Muscle layer of colon (tissue), 2 donors: ENCODE results near the gene GTPBP1.

Source experiments
- H3K27ac ChIP-seq: one replicate; pipeline ENCODE4 v1.7.0; 2013; ENCODE audit warnings: low read depth, mild to moderate bottlenecking, low read length, moderate library complexity
- H3K27me3 ChIP-seq, 2 donors: one replicate each; pipeline ENCODE4 v1.7.0; 2013; ENCODE audit warnings: low read length in 2 of 2, mild to moderate bottlenecking in 2 of 2; ENCODE audit not compliant: insufficient read depth in 2 of 2, control insufficient read depth in 1 of 2
- H3K36me3 ChIP-seq: one replicate; pipeline ENCODE4 v1.7.0; 2013; ENCODE audit warnings: mild to moderate bottlenecking, low read length; ENCODE audit not compliant: insufficient read depth
- H3K4me1 ChIP-seq: one replicate; pipeline ENCODE4 v1.7.0; 2013; ENCODE audit warnings: mild to moderate bottlenecking, low read length; ENCODE audit not compliant: insufficient read depth
- H3K4me3 ChIP-seq, 2 donors: one replicate each; pipeline ENCODE4 v1.7.0; 2013; ENCODE audit warnings: low read length in 2 of 2, low read depth in 1 of 2, mild to moderate bottlenecking in 1 of 2, moderate library complexity in 1 of 2
- H3K9ac ChIP-seq: one replicate; pipeline ENCODE4 v1.7.0; 2013; ENCODE audit warnings: low read length
- H3K9me3 ChIP-seq: one replicate; pipeline ENCODE4 v1.7.0; 2013; ENCODE audit warnings: mild to moderate bottlenecking, low read length
- donor health status: abdominal sarcoma.
- donor health status: Adenocarcinoma of cecum.

Gene GTPBP1

DNA sequence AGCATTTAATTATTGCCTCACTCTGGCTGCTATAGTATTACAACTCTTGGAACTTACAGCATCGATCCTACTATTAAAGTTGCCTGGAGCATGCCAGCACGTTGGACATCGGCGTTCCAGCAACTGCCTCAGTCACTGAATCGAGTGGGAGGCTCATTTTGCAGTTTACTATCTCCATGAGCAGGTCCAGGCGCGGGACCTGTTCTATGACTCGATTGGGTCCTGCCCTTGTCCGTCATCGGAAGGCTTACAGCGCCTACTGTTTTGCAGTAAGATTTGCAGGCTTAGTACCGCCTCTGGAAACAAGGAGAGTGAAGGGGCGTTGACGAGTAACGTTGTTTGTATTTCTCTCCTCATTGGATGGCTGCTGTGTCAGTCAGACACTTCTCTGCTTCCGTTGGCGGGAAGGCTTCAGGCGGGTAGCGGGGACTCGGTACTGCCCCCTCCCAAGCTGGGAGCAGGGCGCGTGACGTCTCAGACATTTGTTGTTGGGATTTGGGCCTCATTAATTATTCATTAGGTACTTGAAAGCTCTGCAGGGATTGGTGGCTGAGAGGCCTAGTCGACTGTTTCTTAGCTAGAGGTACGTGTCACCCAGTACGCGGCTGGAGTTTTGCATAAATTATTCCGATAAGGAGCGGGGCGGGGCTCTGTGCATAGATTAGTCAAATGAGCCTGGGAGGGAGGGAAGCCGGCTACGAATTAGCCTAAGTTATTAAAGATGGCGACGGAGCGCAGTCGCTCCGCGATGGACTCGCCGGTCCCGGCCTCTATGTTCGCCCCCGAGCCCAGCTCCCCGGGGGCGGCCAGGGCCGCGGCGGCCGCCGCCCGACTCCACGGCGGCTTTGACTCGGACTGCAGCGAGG, at the start of gene GTPBP1:
Gene GTPBP1, plus strand, starts transcription at position 710 of the 866 bp plus-strand sequence. Its CDS starts 12 bp downstream, at position 722.
- H3K36me3 ChIP-seq: peaks cover 10% of the 10 kb centered on the region
- peak within 1 kb of the TSS; percentile 55 for H3K9ac ChIP-seq
- peak within 1 kb of the TSS; percentile 75 to 90 for H3K4me3 ChIP-seq
- H3K27ac ChIP-seq: peak within 1 kb of the TSS; percentile 89
- no peaks in the 10 kb centered on the region for H3K27me3 ChIP-seq
- H3K4me1 ChIP-seq: peaks cover 35% of the 10 kb centered on the region
- no peaks in the 10 kb centered on the region for H3K9me3 ChIP-seq

- no peaks in the 10 kb centered on the region for H3K27me3 ChIP-seq
- H3K9ac ChIP-seq: peak within 1 kb of the TSS; percentile 60
- peak within 1 kb of the TSS; percentile 95 for H3K27ac ChIP-seq
- no peaks in the 10 kb centered on the region for H3K36me3 ChIP-seq
- H3K4me1 ChIP-seq: peaks cover 10% of the 10 kb centered on the region
- H3K9me3 ChIP-seq: no peaks in the 10 kb centered on the region
- H3K4me3 ChIP-seq: peak within 1 kb of the TSS; percentile 75 to 97
These were observed 49.3 kb upstream of the GTPBP1 start, which contains the start of the genes CBY1 and FAM227A for GRCh38 chr22:38656256-38657044. Gene CBY1, plus strand, starts transcription at chr22:38656638. Its CDS starts 11,417 bp downstream, at chr22:38668055. Gene FAM227A, minus strand, starts transcription at chr22:38656392. Its CDS starts 6,224 bp downstream, at chr22:38650168.

- H3K36me3 ChIP-seq: no peaks in the 10 kb centered on the region
- H3K27me3 ChIP-seq: no peaks in the 10 kb centered on the region
- peak overlapping the region; percentile 60 for H3K9ac ChIP-seq
- H3K27ac ChIP-seq: peak overlapping the region; percentile 95
- H3K9me3 ChIP-seq: no peaks in the 10 kb centered on the region
- H3K4me3 ChIP-seq: peak overlapping the region; percentile 75 to 97
- H3K4me1 ChIP-seq: peaks cover 10% of the 10 kb centered on the region
These were observed 48.5 kb upstream of the GTPBP1 start for GRCh38 chr22:38657045-38657909.

DNA sequence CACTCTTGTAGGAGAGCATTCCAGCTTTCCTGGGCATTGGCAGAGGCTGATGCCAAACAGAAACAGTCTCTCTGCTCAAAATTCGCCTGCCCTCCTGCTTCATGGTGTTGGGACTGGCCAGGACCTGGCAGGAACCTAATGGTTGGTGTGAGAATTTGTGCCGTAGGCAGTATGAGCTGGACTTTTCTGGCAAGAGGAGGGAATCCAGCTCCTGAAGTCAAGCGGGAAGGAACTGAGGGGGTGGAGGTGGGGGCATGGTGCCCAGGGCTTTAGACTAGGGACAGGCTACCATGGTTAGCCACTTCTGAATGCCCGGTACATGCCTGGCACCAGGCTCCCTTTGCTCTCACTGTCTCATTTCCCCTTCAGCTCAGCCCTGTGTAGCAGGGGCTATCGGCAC, 30.9 kb upstream of the GTPBP1 start:
- Histone ChIP-seq H3K4me3 (no peak overlapping the region), H3K27ac (no peak overlapping the region), H3K27me3 (no peaks in the 10 kb centered on the region), H3K9ac (no peak overlapping the region), H3K4me1 (no peaks in the 10 kb centered on the region), H3K9me3 (no peaks in the 10 kb centered on the region), H3K36me3 (peaks cover 23% of the 10 kb centered on the region)

GRCh38 chr22:38675833-38676232, 29.9 kb upstream of the GTPBP1 start:
- H3K27me3 ChIP-seq: no peaks in the 10 kb centered on the region
- H3K4me1 ChIP-seq: no peaks in the 10 kb centered on the region
- H3K4me3 ChIP-seq: no peak overlapping the region
- no peaks in the 10 kb centered on the region for H3K9me3 ChIP-seq
- H3K36me3 ChIP-seq: peaks cover 19% of the 10 kb centered on the region
- no peak overlapping the region for H3K9ac ChIP-seq
- H3K27ac ChIP-seq: no peak overlapping the region

- Histone ChIP-seq H3K27ac (peak within 1 kb of the TSS; percentile 84), H3K27me3 (no peaks in the 10 kb centered on the region), H3K36me3 (peaks cover 35% of the 10 kb centered on the region), H3K9me3 (no peaks in the 10 kb centered on the region), H3K9ac (peak within 1 kb of the TSS; percentile 75), H3K4me3 (peak within 1 kb of the TSS; percentile 76 to 95), H3K4me1 (peaks cover 11% of the 10 kb centered on the region)
These were observed 24.0 kb upstream of the GTPBP1 start, which contains the start of gene TOMM22 for GRCh38 chr22:38681582-38682335. Gene TOMM22, plus strand, starts transcription at chr22:38681957. Its CDS starts 22 bp downstream, at chr22:38681979.

DNA sequence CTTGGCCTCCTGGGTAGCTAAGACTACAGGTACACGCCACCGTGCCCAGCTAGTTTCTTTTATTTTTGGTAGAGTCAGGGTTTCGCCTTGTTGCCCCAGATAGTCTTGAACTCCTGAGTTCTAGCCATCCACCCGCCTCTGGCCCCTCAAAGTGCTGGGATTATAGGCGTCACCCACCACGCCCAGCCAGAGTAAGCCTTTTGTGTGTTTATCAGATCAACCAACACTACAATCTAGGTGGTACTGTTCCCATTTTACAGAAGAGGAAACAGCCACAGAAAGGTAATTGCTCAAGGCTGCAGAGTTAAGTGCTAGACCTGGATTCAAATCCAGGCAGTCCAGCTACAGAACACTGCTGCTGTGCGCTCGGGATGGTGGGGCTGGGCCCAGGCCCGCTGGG, 20.8 kb upstream of the GTPBP1 start:
- H3K27ac ChIP-seq: no peak overlapping the region
- no peaks in the 10 kb centered on the region for H3K27me3 ChIP-seq
- no peak overlapping the region for H3K9ac ChIP-seq
- H3K36me3 ChIP-seq: peaks cover 59% of the 10 kb centered on the region
- no peaks in the 10 kb centered on the region for H3K9me3 ChIP-seq
- H3K4me1 ChIP-seq: peaks cover 11% of the 10 kb centered on the region
- H3K4me3 ChIP-seq: no peak overlapping the region

DNA sequence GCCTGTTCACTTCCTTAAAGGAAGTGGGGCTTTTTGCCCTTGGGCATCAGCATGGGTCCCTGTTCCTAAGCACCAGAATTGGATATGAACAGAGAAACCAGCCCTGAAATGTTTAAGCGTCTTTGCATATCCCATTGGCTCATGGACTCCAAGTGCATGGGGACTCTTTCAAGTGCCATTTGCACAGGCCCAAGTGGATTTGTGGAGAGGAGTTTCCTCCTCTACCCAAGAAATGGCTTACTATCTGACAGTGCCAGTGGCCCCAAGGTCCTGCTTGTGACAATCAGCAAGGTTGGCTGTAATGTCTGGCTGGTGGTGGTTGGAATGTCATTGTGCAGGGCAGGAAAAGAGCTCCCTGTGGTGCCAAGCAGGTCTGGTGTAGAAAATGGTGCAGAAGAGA, 20.0 kb upstream of the GTPBP1 start:
- no peak overlapping the region for H3K27ac ChIP-seq

DNA sequence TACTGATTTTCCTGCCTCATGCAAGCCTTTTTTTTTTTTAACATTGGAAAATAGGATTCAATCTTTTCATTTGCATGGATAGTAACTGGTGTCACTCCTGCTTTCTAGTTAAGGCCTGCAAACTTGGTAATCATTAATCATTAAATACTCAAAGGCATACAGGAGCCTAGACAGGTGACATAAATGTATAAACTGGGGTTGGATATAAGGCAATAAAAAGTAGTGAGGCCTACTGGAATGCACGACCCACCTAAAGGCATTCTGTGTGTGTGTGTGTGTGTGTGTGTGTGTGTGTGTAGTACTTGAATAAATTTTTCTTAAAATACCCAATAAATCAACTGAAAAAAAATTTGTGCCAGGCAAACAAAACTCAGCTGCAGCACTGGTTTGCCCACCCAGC, 16.1 kb upstream of the GTPBP1 start:
- no peak overlapping the region for H3K9ac ChIP-seq
- no peaks in the 10 kb centered on the region for H3K4me1 ChIP-seq

More for the DNA sequence above, 20.0 kb upstream of the GTPBP1 start:
- peaks cover 59% of the 10 kb centered on the region for H3K36me3 ChIP-seq
- H3K9me3 ChIP-seq: no peaks in the 10 kb centered on the region
- H3K9ac ChIP-seq: no peak overlapping the region
- no peaks in the 10 kb centered on the region for H3K27me3 ChIP-seq
- H3K4me1 ChIP-seq: peaks cover 11% of the 10 kb centered on the region
- H3K4me3 ChIP-seq: no peak overlapping the region

GRCh38 chr22:38694049-38694448, 11.7 kb upstream of the GTPBP1 start:
- no peak overlapping the region for H3K27ac ChIP-seq
- H3K4me1 ChIP-seq: peaks cover 31% of the 10 kb centered on the region
- no peak overlapping the region for H3K9ac ChIP-seq
- H3K4me3 ChIP-seq: no peak overlapping the region
- no peaks in the 10 kb centered on the region for H3K9me3 ChIP-seq
- no peaks in the 10 kb centered on the region for H3K27me3 ChIP-seq
- peaks cover 9% of the 10 kb centered on the region for H3K36me3 ChIP-seq

More for the DNA sequence above, 16.1 kb upstream of the GTPBP1 start:
- Histone ChIP-seq H3K4me3 (no peak overlapping the region), H3K27ac (no peak overlapping the region), H3K9me3 (no peaks in the 10 kb centered on the region), H3K27me3 (no peaks in the 10 kb centered on the region), H3K36me3 (peaks cover 49% of the 10 kb centered on the region)
